Suppressor macrophage treated with lipopolysaccharide for 4 hours (primary cell): ENCODE measurements around the gene SERPINB7.
A peak's percentile ranks its signal among the peaks of the same experiment; 100 is the strongest.
"Not testable (repeated sequence)": the region's sequence is repeated elsewhere in the genome, so short reads cannot be mapped to it uniquely, and the experiment has no call there.

Experiments
- DNase-seq: peaks from one replicate; pipeline ENCODE4 v3.0.0-alpha.2; 2020

SERPINB7 gene, protein sequence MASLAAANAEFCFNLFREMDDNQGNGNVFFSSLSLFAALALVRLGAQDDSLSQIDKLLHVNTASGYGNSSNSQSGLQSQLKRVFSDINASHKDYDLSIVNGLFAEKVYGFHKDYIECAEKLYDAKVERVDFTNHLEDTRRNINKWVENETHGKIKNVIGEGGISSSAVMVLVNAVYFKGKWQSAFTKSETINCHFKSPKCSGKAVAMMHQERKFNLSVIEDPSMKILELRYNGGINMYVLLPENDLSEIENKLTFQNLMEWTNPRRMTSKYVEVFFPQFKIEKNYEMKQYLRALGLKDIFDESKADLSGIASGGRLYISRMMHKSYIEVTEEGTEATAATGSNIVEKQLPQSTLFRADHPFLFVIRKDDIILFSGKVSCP

DNA sequence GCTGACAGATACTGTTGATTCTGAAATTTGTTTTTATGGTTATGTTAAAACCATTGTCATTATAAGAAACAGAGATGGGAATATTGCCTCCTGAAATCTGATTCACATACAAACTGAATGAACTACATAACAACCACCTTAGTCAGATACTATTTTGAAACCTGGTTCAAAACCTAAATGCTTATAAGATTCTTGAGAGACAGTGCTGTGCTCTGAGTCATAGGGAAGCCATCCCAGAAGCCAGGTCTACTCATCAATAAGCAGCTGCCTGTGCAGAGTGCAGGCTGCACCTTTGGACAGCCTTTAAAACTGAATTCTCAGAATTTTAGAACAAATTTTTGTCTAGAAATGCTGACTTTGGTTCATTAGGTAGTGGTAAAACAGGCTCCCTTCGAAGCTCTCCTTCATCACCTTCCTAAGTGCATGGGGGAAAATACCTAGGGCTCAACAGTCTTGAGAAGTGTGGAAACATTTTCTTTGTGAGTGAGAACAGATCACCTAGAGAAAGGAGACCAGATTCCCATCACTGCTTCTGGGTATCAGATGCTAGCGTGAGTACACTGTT lies at the start of gene SERPINB7:
SERPINB7 (plus strand) TSS at position 253 of the 565 bp plus-strand sequence. CDS start 6,955 bp downstream, outside the sequence.
- DNase-seq: no peak

DNA sequence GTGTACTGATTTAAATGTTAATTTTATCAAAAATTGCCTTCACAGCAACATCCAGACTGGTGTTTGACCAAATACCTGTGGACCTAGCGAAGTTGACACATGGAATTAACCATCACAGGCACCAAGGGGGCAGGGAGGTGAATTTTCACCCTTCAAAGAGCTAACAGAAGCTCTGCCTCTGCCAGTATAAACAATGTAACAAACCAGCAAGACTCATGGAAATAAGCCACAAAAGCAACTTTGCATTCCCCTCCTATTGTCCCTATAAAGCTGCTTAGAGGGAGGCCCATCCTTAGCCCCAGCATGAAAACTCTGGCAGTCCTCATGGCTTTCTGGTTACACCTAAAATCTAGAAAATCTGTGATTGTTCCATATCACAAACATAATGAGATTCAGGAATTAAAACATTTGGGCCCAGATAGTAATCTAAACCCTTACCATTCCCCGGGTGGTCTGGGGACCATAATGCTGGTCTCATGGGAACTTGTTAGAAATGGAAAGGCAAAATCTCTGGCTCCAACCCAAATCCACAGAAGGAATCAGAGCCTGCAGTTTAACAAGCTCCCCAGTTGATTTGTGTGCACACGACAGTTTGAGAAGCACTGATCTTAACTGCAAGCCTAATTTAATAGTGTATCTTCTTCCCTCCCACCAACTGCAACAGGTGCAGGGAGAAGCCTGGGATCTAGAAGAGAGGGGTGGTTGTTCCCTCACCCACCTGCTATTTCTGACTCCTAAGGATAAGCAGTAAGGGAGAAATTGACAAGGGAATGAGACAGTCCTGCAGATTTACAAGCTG lies 49.3 kb upstream of the SERPINB7 start:
- DNase-seq: no peak

DNA sequence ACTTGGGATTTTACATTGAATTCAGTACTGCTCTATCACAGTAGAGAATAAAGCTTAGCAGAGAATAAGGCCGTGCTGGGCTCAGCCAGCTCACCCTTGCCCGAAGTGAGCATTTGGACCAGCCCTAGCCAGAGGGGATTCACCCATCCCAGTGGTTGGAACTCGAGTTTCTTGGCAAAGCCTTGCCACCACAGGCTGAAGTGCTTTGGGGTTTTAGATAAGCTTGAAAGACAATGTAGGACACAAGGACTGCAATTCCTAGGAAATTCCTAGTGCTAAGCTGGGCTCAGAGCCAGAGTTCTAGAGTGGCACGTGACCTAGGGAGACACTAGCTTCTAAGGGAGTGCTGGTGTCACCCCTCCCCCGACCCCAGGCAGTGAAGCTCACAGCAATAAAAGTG lies 44.4 kb upstream of the SERPINB7 start:
- no peak for DNase-seq

DNA sequence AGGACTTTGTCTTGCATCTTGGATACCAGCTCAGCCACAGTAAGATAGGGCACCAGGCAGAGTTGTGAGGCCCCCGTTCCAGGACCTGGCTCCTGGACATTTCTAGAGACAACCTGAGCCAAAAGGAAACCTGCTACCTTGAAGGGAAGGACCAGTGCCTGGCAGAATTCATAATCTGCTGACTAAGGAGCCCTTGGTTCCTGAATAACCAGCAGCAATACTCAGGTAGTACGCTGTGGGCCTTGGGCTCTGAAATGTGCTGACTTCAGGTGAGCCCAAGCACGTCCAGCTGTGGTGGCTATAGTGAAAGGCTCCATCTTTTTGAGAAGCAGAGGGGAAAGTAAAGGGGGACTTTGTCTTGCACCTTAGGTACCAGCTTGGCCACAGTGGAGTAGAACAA lies 44.0 kb upstream of the SERPINB7 start:
- DNase-seq: no peak

DNA sequence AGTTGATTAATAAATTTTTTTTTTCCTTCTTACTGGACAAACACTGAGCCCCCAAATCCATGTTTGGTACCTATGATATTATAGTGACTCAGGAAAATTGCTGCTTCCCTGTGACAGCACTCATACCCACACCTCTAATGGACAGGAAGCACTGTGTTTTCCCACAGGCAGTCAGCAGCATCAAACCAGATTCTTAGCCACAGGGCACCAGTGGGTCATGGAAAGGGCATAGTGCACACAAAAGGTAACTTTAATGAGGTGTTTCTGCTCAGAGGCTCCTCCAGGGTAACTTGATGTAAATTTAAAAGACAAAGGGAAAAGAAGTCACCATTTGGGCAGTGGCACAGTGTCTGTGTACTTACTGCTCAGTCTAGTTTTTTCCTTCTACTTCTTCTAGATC lies 38.3 kb upstream of the SERPINB7 start:
- no peak for DNase-seq

DNA sequence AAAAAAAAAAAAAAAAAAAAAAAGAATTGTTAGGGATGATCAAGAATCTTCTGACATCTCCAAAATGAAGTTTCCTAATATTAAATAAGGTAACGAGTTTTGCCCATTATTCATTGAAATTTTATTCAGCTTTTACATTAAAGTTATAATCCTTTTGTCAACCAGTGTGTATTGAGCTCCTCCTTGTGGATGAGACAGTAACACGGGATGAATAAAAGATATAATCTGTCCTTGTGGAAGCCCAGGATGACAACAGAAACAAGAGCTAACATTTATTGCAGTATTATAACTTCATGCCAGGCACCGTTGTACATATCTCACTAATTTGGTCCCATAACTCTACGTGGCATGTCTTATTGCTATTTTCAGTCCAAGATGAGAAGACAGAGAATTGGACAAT lies 33.4 kb upstream of the SERPINB7 start:
- peak; percentile 7 for DNase-seq

DNA sequence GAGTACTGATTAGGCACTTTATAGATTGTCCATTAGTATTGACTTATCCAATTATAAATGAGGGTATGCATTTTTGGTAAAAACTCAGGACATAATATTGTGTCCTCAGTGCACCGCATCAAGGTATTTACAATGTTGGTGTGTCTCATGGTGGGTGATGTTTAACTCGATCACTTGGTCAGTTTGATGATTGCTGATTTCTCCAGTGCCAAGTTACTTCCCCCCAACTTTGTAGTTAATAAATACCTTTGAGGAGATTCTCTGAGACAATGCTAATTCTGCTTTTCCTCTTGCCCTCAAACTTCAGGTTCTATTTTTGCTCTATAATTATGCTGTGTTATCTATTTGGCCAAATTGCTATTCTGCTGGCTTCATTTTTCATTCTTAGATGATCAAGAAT lies 28.2 kb upstream of the SERPINB7 start:
- no peak for DNase-seq

DNA sequence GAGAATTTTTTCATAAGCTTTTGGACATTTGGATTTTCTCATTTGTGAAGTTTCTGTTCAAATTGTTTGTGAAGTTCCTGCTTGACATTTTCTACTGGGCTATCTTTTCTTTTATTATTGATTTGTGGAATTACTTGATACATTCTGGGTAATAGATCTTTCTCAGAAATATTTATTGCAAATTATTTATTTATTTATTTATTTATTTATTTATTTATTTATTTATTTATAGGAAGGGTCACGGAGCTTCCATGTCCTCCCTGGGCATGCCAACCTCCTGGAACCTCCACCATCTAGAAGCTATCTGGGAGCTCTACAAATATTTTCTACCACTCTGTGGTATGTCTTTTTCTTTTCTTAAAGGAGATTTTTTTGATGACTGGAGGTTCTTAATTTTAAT lies 25.7 kb upstream of the SERPINB7 start:
- DNase-seq: no peak

DNA sequence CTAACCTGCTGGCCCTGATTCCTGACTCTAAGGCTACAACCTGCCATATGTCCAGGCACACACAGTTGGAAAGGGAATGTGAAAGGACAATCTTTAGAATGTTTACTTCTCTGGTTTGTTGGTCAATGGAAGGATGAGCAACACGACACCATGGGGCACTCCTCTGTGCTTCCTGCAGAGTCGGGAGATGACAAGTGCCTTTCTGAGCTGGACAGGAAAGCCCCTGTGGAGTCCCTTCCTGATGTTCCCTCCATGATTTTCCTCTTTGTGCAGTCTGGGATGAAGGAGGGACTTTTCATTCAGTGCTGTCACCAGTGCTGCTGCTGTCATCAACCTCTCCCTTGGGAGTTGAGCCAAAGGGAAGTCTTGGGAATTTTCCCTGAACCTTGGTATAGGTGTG lies 22.6 kb upstream of the SERPINB7 start:
- peak; percentile 48 for DNase-seq

DNA sequence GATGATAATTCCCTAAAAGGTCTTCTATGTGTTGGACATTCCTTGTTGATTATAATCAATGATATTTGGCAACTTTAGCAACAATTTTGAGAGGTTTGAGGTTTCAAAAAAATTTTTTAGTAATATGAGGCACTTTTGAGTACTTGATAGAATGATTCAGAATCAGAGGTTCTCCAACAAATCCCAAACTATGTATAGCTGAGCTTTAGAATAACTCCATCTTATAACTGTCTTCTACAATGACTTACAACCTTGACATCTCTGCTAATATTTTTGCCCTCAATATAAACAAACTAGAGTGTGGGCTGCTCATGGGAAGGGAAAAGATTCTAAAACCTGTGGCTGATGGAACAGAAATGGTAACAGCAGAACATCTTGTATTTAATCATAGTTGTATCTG lies 21.5 kb upstream of the SERPINB7 start:
- DNase-seq: no peak

DNA sequence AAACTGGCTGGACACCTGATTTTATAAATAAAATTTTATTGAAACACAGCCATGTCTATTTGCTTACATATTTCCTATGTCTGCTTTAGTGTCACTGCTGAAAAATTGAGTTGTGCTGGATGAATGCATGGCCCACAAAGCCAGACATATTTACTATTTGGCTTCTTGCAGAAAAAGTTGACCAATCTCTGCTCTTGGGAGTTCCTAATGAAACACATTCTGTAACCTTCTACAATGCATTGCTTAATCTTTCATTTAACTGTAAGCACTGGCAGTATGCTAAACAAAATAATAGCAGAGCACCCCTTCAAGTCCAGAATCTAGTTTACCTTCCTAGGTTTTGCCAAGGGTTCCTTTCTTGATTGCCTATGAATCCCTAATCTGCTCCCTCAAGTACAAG lies 17.7 kb upstream of the SERPINB7 start:
- DNase-seq: no peak

DNA sequence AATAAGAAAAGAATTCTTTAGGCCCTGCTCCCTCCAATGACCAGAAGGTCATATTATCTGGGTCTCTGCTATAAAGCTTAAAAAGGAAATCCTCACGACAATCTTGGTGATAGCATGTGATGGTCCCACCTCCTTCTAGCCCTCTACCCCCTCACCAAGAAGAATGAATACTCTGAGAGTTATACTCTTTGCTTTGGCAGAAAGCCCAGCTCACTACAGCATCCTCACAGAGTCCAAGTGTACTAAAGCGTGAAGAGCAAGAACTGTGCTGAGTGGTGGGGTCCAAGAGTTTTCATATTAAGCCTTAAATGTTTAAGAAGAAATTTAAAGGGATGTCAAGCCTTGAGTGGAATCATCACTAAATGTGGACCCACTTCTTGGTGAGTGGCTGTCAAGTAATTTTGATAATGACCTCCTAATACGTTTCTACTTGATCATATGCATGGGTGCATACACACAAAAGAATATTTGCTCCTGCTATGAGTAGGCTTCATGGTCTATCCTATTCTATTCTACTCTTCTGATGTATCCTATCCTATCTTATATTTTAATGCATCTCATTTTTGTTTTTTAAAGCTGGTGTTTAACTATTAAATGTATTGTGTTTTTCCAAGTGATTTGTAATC lies 16.5 kb upstream of the SERPINB7 start:
- no peak for DNase-seq

DNA sequence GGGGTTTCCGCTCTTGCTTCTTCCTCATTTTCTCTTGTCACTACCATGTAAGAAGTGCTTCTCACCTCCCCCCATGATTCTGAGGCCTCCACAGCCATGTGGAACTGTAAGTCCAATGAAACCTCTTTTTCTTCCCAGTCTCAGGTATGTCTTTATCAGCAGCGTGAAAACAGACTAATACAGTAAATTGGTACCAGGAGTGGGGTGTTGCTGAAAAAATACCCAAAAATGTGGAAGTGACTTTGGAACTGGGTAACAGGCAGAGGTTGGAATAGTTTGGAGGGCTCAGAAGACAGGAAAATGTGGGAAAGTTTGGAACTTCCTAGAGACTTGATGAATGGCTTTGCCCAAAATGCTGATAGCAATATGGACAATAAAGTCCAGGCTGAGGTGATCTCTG lies 15.4 kb upstream of the SERPINB7 start:
- DNase-seq: not testable (repeated sequence)

DNA sequence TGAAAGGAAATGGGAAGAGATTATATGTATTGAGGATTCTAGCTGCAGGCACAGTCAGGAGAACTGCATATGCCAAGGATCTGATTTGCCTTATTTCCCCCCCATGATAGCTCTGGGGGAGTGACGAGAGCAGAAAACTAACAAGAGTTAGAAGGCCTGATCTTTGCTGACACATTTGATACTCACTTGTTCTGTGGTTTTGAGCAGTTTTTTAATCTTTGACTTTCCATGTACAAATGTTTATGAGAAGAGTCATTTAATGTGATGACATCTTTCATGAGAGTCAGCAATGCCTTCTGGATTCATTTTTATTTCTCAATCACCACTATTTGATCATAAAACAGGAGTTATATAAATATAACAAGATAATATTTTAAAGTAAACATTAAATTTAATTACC lies 12.7 kb upstream of the SERPINB7 start:
- DNase-seq: no peak

DNA sequence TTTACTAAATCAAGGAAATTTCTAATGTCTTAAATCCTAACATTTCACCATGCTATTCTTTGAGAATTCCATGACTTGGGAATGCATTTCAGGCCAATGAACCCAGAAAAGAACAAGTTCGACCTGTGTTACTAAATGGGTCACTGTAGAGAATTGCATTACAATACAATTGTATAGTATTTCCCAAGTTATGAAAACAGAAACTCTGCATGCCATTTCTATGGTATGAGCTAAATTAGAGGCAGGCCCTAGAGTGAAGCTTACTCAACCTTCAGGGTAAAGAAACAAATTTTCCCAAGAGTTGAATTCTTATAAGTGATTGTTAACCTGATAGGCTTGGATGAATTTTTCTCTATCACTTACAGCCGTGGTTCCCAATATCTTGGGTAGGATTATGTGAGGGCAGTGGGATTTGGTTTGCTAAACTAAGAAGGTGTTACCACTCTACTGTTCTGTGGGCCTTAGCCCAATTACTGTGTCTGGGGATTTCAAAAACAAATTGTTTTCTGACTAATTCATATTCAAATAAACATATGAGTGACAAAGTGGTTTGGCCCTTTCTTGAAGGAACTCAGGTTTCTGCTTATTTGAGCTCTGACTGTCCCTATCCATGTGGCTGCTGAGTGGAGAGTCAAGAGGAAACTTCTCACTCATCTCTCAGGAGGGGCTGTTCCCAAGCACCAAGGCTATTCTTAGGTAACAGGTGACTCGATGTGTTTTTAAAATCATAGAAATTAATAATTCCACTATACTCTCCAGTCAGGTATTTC lies 11.2 kb upstream of the SERPINB7 start:
- DNase-seq: no peak

DNA sequence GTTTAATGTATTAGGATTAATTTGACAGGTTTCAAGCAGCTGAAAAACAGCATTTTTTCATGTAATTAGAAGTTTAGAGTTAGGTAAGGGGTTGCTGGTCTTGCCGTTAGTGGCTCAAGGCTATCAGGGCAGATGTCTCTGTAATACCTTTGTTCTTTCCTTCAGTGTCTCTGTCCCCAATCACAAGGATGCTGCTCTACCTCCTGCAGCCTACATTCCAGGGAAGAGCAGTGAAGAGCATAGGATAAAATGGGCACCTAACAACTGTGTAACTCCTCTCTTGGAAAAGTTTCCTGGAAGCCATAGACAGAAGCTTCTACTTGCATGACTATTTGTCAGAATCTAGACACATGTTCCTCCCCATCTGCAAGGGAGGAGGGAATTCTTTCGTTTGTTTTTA lies 9.4 kb upstream of the SERPINB7 start:
- no peak for DNase-seq

DNA sequence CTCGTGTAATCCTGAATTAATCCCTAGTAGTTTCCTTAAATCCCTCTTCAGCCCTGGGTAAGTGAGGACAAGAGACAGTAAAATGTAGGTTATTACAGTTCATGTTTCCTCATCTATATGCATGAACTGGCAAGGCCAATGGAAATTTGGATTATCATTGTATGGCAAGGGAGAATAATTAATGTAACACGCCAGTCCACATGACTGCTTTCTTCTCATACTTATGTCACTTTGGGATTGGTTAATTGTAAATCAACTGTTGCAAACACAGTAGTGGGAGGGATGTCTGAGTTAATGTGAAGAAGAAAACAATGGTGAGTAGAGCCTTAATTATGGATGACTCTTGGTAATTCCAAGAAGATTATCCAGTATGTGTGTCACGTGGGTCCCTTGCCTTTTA lies 1.7 kb upstream of the SERPINB7 start:
- no peak for DNase-seq

DNA sequence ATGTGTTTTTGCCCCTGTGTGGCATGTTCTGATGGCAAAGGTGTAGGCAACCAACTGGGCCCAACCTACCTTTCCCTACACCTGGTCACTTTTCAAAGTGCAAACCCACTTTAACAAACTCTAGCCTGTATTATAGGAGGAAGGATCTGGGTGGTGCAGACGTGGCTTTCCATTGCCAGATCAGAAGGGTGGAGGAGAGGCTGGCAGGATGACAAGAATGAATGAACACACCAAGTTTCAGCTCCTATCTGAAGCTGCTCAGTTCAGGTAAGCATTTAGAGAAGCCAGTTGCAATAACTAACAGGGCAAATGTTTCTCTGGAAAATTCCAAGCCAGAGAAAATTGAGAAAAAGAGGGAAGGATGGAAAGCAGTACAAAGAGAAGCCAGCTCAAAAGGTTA lies 707 bp upstream of the SERPINB7 start:
- DNase-seq: no peak

DNA sequence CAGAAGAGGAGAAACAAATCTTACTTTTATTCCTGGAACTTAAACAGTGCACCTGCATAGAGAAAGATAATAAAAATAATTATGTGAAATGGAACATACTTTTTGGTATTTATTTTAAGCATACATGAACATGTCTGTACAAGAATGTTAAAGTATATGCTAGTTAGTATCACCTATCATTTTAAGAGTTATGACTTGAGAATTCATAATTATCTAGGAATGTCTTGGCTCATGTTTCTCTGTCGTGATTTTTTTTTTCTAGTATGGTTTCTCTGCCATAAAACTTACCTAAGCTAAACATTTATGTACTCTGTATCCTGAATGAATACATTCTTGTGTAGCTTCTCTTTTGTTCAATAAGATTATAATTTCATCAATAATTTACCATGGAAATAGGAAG lies 4.2 kb downstream of the SERPINB7 start:
- DNase-seq: no peak

DNA sequence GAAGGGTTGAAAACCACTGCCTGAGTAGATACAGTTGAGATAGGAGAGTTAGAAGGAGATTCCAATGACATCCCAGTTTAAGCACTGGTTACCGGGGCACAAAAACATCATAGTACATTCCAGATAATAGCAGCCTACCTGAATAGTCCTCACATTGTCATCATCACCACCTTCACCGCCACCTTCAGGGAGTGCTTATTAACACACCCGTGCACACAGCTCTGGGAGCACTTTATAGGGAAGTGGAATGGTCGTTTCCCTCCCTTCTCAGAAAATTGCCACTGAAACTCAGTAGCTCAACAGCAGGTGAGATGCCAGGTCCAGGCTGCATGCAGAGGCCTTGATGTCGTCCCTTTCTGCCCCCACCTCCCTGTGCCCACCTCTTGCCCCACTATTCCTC lies 8.2 kb downstream of the SERPINB7 start:
- DNase-seq: no peak

DNA sequence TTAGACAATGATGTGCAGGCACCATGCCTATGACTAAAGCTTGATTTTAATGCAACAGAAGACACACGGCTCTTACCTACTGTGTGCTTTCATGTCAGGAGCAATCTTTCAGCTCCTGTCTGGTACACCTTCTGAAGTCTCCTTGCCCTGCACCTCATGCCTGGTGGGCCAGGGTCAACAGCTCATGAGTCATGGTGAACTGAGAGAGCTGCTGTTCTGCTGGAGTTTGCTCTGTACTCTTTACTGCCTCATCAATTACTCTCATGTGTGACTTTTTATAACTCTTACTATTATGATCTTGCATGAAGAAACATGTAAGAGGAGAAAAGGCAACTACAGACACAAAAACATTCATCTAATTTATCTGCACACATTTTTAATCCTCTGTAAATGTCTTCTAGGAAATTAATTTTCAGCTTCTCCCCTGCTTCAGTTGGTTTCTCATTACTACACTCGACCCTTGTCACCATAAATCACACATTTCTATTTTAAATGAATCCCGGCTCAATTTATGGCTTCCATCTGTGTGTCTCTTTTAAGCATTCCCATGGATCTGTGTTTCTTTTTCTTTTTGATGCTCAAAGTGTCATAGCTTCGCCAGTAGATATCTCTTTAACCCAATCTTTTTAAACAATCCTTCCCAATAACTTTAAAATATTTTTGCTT lies 9.7 kb downstream of the SERPINB7 start:
- no peak for DNase-seq

DNA sequence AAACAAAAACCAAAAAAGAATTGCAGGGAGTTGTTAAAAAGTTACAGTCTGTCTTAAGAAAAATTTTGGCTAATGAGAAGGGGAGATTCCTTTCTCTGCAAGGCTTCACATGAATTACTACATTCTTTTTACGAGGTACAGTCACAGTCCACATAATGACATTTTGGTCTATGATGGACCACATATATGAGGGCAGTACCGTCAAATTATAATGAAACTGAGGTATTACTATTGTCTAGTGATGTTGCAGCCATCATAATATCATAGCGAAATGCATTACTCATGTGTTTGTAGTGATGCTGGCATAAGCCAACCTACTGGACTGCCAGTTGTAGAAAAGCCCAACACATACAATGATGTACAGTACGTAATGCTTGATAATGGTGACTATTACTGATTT lies 12.5 kb downstream of the SERPINB7 start:
- DNase-seq: no peak
